ENCODE measurements around the gene OSBP2. TPM values are rescaled to one million over a fixed set of nuclear protein-coding genes. Genes with fewer than 3 reads are reported as not detected.
A peak's percentile ranks its signal among the peaks of the same experiment; 100 is the strongest.
"Not testable (repeated sequence)": the region's sequence is repeated elsewhere in the genome, so short reads cannot be mapped to it uniquely, and the experiment has no call there.

Gene OSBP2
- total and polyA plus RNA-seq, 2 donors = 0.46 to 1.4 TPM

- DNase-seq (ENCODE audit: low read depth in 6 of 9, low spot score in 9 of 9) = peak in 6 of 9 donors; percentile 7 to 45 (median 20)
- 68% methylated on average over 8 of the region's 8 CpGs for WGBS
- H3K27me3 ChIP-seq (ENCODE audit: control insufficient read depth in 2 of 2, insufficient read depth in 1 of 2, low read length in 1 of 2) = no peaks in the 10 kb centered on the region
- no peaks in the 10 kb centered on the region for H3K9me3 ChIP-seq (ENCODE audit: control insufficient read depth in 2 of 2, insufficient read depth in 1 of 2, low read length in 1 of 2)
- H3K27ac ChIP-seq (ENCODE audit: low read depth in 1 of 2, low read length in 1 of 2) = no peak overlapping the region
- H3K4me3 ChIP-seq (ENCODE audit: low read length in 2 of 2) = no peak overlapping the region
- H3K36me3 ChIP-seq (ENCODE audit: control insufficient read depth in 2 of 2, insufficient read depth in 2 of 2, low read length in 1 of 2) = no peaks in the 10 kb centered on the region
- H3K4me1 ChIP-seq (ENCODE audit: control insufficient read depth in 2 of 2, insufficient read depth in 2 of 2, low read length in 2 of 2) = no peaks in the 10 kb centered on the region
Measured at GRCh38 chr22:30754971-30755758, 60.5 kb downstream of the OSBP2 start.

- Histone ChIP-seq H3K36me3 (ENCODE audit: control insufficient read depth in 2 of 2, insufficient read depth in 2 of 2, low read length in 1 of 2) (no peaks in the 10 kb centered on the region), H3K27ac (ENCODE audit: low read depth in 1 of 2, low read length in 1 of 2) (no peak overlapping the region), H3K4me1 (ENCODE audit: control insufficient read depth in 2 of 2, insufficient read depth in 2 of 2, low read length in 2 of 2) (no peaks in the 10 kb centered on the region), H3K4me3 (ENCODE audit: low read length in 2 of 2) (no peak overlapping the region), H3K9me3 (ENCODE audit: control insufficient read depth in 2 of 2, insufficient read depth in 1 of 2, low read length in 1 of 2) (no peaks in the 10 kb centered on the region), H3K27me3 (ENCODE audit: control insufficient read depth in 2 of 2, insufficient read depth in 1 of 2, low read length in 1 of 2) (no peaks in the 10 kb centered on the region)
- 96% methylated on average over 7 of the region's 7 CpGs for WGBS
- DNase-seq (ENCODE audit: low read depth in 6 of 9, low spot score in 9 of 9) = no peak
Measured at GRCh38 chr22:30755759-30756124, 61.1 kb downstream of the OSBP2 start.

- WGBS = 59% methylated on average over 12 of the region's 12 CpGs
- no peaks in the 10 kb centered on the region for H3K9me3 ChIP-seq (ENCODE audit: control insufficient read depth in 2 of 2, insufficient read depth in 1 of 2, low read length in 1 of 2)
- no peaks in the 10 kb centered on the region for H3K27me3 ChIP-seq (ENCODE audit: control insufficient read depth in 2 of 2, insufficient read depth in 1 of 2, low read length in 1 of 2)
- peak in 8 of 9 donors; percentile 15 to 62 (median 28) for DNase-seq (ENCODE audit: low read depth in 6 of 9, low spot score in 9 of 9)
- no peak overlapping the region for H3K27ac ChIP-seq (ENCODE audit: low read depth in 1 of 2, low read length in 1 of 2)
- no peak overlapping the region for H3K4me3 ChIP-seq (ENCODE audit: low read length in 2 of 2)
- no peaks in the 10 kb centered on the region for H3K4me1 ChIP-seq (ENCODE audit: control insufficient read depth in 2 of 2, insufficient read depth in 2 of 2, low read length in 2 of 2)
- H3K36me3 ChIP-seq (ENCODE audit: control insufficient read depth in 2 of 2, insufficient read depth in 2 of 2, low read length in 1 of 2) = no peaks in the 10 kb centered on the region
Measured at GRCh38 chr22:30763815-30764673, 69.4 kb downstream of the OSBP2 start.

GRCh38 chr22:30767661-30768060 lies 73.0 kb downstream of the OSBP2 start:
- Histone ChIP-seq H3K9me3 (ENCODE audit: control insufficient read depth in 2 of 2, insufficient read depth in 1 of 2, low read length in 1 of 2) (no peaks in the 10 kb centered on the region), H3K27me3 (ENCODE audit: control insufficient read depth in 2 of 2, insufficient read depth in 1 of 2, low read length in 1 of 2) (no peaks in the 10 kb centered on the region), H3K36me3 (ENCODE audit: control insufficient read depth in 2 of 2, insufficient read depth in 2 of 2, low read length in 1 of 2) (no peaks in the 10 kb centered on the region), H3K4me1 (ENCODE audit: control insufficient read depth in 2 of 2, insufficient read depth in 2 of 2, low read length in 2 of 2) (no peaks in the 10 kb centered on the region), H3K4me3 (ENCODE audit: low read length in 2 of 2) (no peak overlapping the region), H3K27ac (ENCODE audit: low read depth in 1 of 2, low read length in 1 of 2) (no peak overlapping the region)
- DNase-seq (ENCODE audit: low read depth in 6 of 9, low spot score in 9 of 9) = no peak
- WGBS = 96% methylated on average over 6 of the region's 6 CpGs

- DNase-seq (ENCODE audit: low read depth in 6 of 9, low spot score in 9 of 9) = no peak
- Histone ChIP-seq H3K27ac (ENCODE audit: low read depth in 1 of 2, low read length in 1 of 2) (no peak overlapping the region), H3K27me3 (ENCODE audit: control insufficient read depth in 2 of 2, insufficient read depth in 1 of 2, low read length in 1 of 2) (no peaks in the 10 kb centered on the region), H3K36me3 (ENCODE audit: control insufficient read depth in 2 of 2, insufficient read depth in 2 of 2, low read length in 1 of 2) (no peaks in the 10 kb centered on the region), H3K4me1 (ENCODE audit: control insufficient read depth in 2 of 2, insufficient read depth in 2 of 2, low read length in 2 of 2) (no peaks in the 10 kb centered on the region), H3K9me3 (ENCODE audit: control insufficient read depth in 2 of 2, insufficient read depth in 1 of 2, low read length in 1 of 2) (no peaks in the 10 kb centered on the region), H3K4me3 (ENCODE audit: low read length in 2 of 2) (no peak overlapping the region)
- 97% methylated on average over 9 of the region's 9 CpGs for WGBS
Measured at GRCh38 chr22:30770716-30771115, 76.0 kb downstream of the OSBP2 start.

GRCh38 chr22:30773919-30774318 lies 79.2 kb downstream of the OSBP2 start:
- no peaks in the 10 kb centered on the region for H3K9me3 ChIP-seq (ENCODE audit: control insufficient read depth in 2 of 2, insufficient read depth in 1 of 2, low read length in 1 of 2)
- 97% methylated on average over 5 of the region's 5 CpGs for WGBS
- no peak overlapping the region for H3K4me3 ChIP-seq (ENCODE audit: low read length in 2 of 2)
- no peaks in the 10 kb centered on the region for H3K27me3 ChIP-seq (ENCODE audit: control insufficient read depth in 2 of 2, insufficient read depth in 1 of 2, low read length in 1 of 2)
- H3K36me3 ChIP-seq (ENCODE audit: control insufficient read depth in 2 of 2, insufficient read depth in 2 of 2, low read length in 1 of 2) = no peaks in the 10 kb centered on the region
- DNase-seq (ENCODE audit: low read depth in 6 of 9, low spot score in 9 of 9) = no peak
- no peak overlapping the region for H3K27ac ChIP-seq (ENCODE audit: low read depth in 1 of 2, low read length in 1 of 2)
- no peaks in the 10 kb centered on the region for H3K4me1 ChIP-seq (ENCODE audit: control insufficient read depth in 2 of 2, insufficient read depth in 2 of 2, low read length in 2 of 2)

- 97% methylated on average over 4 of the region's 4 CpGs for WGBS
- H3K27me3 ChIP-seq (ENCODE audit: control insufficient read depth in 2 of 2, insufficient read depth in 1 of 2, low read length in 1 of 2) = no peaks in the 10 kb centered on the region
- DNase-seq (ENCODE audit: low read depth in 6 of 9, low spot score in 9 of 9) = no peak
- no peak overlapping the region for H3K4me3 ChIP-seq (ENCODE audit: low read length in 2 of 2)
- no peak overlapping the region for H3K27ac ChIP-seq (ENCODE audit: low read depth in 1 of 2, low read length in 1 of 2)
- no peaks in the 10 kb centered on the region for H3K9me3 ChIP-seq (ENCODE audit: control insufficient read depth in 2 of 2, insufficient read depth in 1 of 2, low read length in 1 of 2)
- no peaks in the 10 kb centered on the region for H3K4me1 ChIP-seq (ENCODE audit: control insufficient read depth in 2 of 2, insufficient read depth in 2 of 2, low read length in 2 of 2)
- H3K36me3 ChIP-seq (ENCODE audit: control insufficient read depth in 2 of 2, insufficient read depth in 2 of 2, low read length in 1 of 2) = no peaks in the 10 kb centered on the region
Measured at GRCh38 chr22:30774566-30774965, 79.9 kb downstream of the OSBP2 start.

- Histone ChIP-seq H3K36me3 (ENCODE audit: control insufficient read depth in 2 of 2, insufficient read depth in 2 of 2, low read length in 1 of 2) (no peaks in the 10 kb centered on the region), H3K4me1 (ENCODE audit: control insufficient read depth in 2 of 2, insufficient read depth in 2 of 2, low read length in 2 of 2) (no peaks in the 10 kb centered on the region), H3K27me3 (ENCODE audit: control insufficient read depth in 2 of 2, insufficient read depth in 1 of 2, low read length in 1 of 2) (no peaks in the 10 kb centered on the region), H3K9me3 (ENCODE audit: control insufficient read depth in 2 of 2, insufficient read depth in 1 of 2, low read length in 1 of 2) (no peaks in the 10 kb centered on the region), H3K4me3 (ENCODE audit: low read length in 2 of 2) (no peak overlapping the region), H3K27ac (ENCODE audit: low read depth in 1 of 2, low read length in 1 of 2) (no peak overlapping the region)
- no peak for DNase-seq (ENCODE audit: low read depth in 6 of 9, low spot score in 9 of 9)
- WGBS = 97% methylated on average over 3 of the region's 3 CpGs
Measured at GRCh38 chr22:30776476-30776875, 81.8 kb downstream of the OSBP2 start.

- not testable (repeated sequence) for H3K4me3 ChIP-seq (ENCODE audit: low read length in 2 of 2); H3K9me3 ChIP-seq (ENCODE audit: control insufficient read depth in 2 of 2, insufficient read depth in 1 of 2, low read length in 1 of 2); H3K27me3 ChIP-seq (ENCODE audit: control insufficient read depth in 2 of 2, insufficient read depth in 1 of 2, low read length in 1 of 2); H3K27ac ChIP-seq (ENCODE audit: low read depth in 1 of 2, low read length in 1 of 2); DNase-seq (ENCODE audit: low read depth in 6 of 9, low spot score in 9 of 9); H3K36me3 ChIP-seq (ENCODE audit: control insufficient read depth in 2 of 2, insufficient read depth in 2 of 2, low read length in 1 of 2); H3K4me1 ChIP-seq (ENCODE audit: control insufficient read depth in 2 of 2, insufficient read depth in 2 of 2, low read length in 2 of 2)
- WGBS = 86% methylated on average over 6 of the region's 6 CpGs
Measured at GRCh38 chr22:30777146-30777545, 82.5 kb downstream of the OSBP2 start.
